GM12891 (cell line): ENCODE measurements around the gene PUDP.

Source experiments
- DNase-seq: peaks from one replicate; pipeline ENCODE4 v3.0.0; 2011; ENCODE audit warnings: low spot score; ENCODE audit not compliant: insufficient read length
- FAIRE-seq: peaks from 2 replicates; lab custom pipeline; 2011; peaks lifted over from hg19 to GRCh38; lab: Jason Lieb, UNC
- PAX5 ChIP-seq: IDR thresholded peaks from 2 replicates; pipeline ENCODE4 v1.6.1; 2011; ENCODE audit warnings: low read length, moderate library complexity, mild to moderate bottlenecking; ENCODE audit not compliant: insufficient read depth, severe bottlenecking
- POLR2A ChIP-seq: IDR thresholded peaks from 2 replicates; pipeline ENCODE4 v1.6.1; 2011; ENCODE audit warnings: low read depth, low read length, control low read depth
- POLR2AphosphoS5 ChIP-seq: IDR thresholded peaks from 2 replicates; pipeline ENCODE4 v1.6.1; 2011; ENCODE audit warnings: low read depth, low read length, control low read depth
- POU2F2 ChIP-seq: IDR thresholded peaks from 2 replicates; pipeline ENCODE4 v1.6.1; 2011; ENCODE audit warnings: low read depth, mild to moderate bottlenecking, control low read depth, low read length, moderate library complexity
- SPI1 ChIP-seq: IDR thresholded peaks from 2 replicates; pipeline ENCODE4 v1.6.1; 2011; ENCODE audit warnings: low read depth, low read length, control low read depth
- TAF1 ChIP-seq: IDR thresholded peaks from 2 replicates; pipeline ENCODE4 v1.6.1; 2011; ENCODE audit warnings: low read depth, low read length, control low read depth

The PUDP gene

GRCh38 chrX:7169627-7170026 is 21.7 kb upstream of the PUDP start:
- DNase-seq: no peak
- TF ChIP-seq POU2F2: no peak
- TF ChIP-seq PAX5: no peak
- no peak for TF ChIP-seq SPI1
- no peak for TF ChIP-seq POLR2AphosphoS5
- no peak for FAIRE-seq

- no peak for TF ChIP-seq POLR2AphosphoS5
- no peak for TF ChIP-seq POU2F2
- no peak for TF ChIP-seq POLR2A
- no peak for TF ChIP-seq SPI1
- no peak for TF ChIP-seq PAX5
- no peak for TF ChIP-seq TAF1
- DNase-seq (no peak), FAIRE-seq (no peak)
Observed at GRCh38 chrX:7168371-7168770, 20.4 kb upstream of the PUDP start.

GRCh38 chrX:7164174-7164573 is 16.2 kb upstream of the PUDP start:
- FAIRE-seq (no peak), DNase-seq (no peak)
- TF ChIP-seq POLR2A (no peak), PAX5 (no peak), POLR2AphosphoS5 (no peak), SPI1 (no peak), TAF1 (no peak), POU2F2 (no peak)

GRCh38 chrX:7163146-7163677 is 15.3 kb upstream of the PUDP start:
- no peak for FAIRE-seq
- DNase-seq: no peak
- TF ChIP-seq POLR2A (no peak), PAX5 (no peak), SPI1 (no peak), POLR2AphosphoS5 (no peak), POU2F2 (no peak), TAF1 (no peak)

GRCh38 chrX:7159149-7159861 is 11.4 kb upstream of the PUDP start:
- no peak for DNase-seq
- TF ChIP-seq SPI1 (no peak), TAF1 (no peak), POLR2AphosphoS5 (no peak), POU2F2 (no peak), POLR2A (no peak), PAX5 (no peak)
- no peak for FAIRE-seq

- DNase-seq (no peak), FAIRE-seq (no peak)
- no peak for TF ChIP-seq PAX5
- no peak for TF ChIP-seq POLR2AphosphoS5
- TF ChIP-seq SPI1: no peak
- TF ChIP-seq POU2F2: no peak
- TF ChIP-seq POLR2A: no peak
- no peak for TF ChIP-seq TAF1
Observed at GRCh38 chrX:7158468-7158990, 10.6 kb upstream of the PUDP start.

- DNase-seq (no peak), FAIRE-seq (no peak)
- TF ChIP-seq SPI1 (no peak), POLR2AphosphoS5 (no peak), TAF1 (no peak), POLR2A (no peak), POU2F2 (no peak), PAX5 (no peak)
Observed at GRCh38 chrX:7156879-7157278, 8.9 kb upstream of the PUDP start.

GRCh38 chrX:7155163-7155562 is 7.2 kb upstream of the PUDP start:
- FAIRE-seq (peak; percentile 20), DNase-seq (no peak)
- TF ChIP-seq PAX5: no peak
- TF ChIP-seq SPI1: no peak
- TF ChIP-seq POU2F2: no peak
- TF ChIP-seq TAF1: no peak
- TF ChIP-seq POLR2AphosphoS5: no peak
- TF ChIP-seq POLR2A: no peak

GRCh38 chrX:7154041-7154597 is 6.2 kb upstream of the PUDP start:
- FAIRE-seq (no peak), DNase-seq (no peak)
- no peak for TF ChIP-seq POLR2AphosphoS5
- TF ChIP-seq TAF1: no peak
